VCaP (cell line): Measurements from ENCODE around the gene INSC.
A peak's percentile ranks its signal among the peaks of the same experiment; 100 is the strongest.

Experiments
- H3K27ac ChIP-seq: fragments of 450-650 bp; 2 replicates; pipeline ENCODE4 v1.5.1; 2017
- TF ChIP-seq, protein P1 (sequence below): fragments of 450-650 bp; conservative IDR thresholded peaks from 2 replicates; pipeline ENCODE4 v1.5.1; 2017; ENCODE audit warnings: mild to moderate bottlenecking, moderate library complexity

The INSC gene

DNA sequence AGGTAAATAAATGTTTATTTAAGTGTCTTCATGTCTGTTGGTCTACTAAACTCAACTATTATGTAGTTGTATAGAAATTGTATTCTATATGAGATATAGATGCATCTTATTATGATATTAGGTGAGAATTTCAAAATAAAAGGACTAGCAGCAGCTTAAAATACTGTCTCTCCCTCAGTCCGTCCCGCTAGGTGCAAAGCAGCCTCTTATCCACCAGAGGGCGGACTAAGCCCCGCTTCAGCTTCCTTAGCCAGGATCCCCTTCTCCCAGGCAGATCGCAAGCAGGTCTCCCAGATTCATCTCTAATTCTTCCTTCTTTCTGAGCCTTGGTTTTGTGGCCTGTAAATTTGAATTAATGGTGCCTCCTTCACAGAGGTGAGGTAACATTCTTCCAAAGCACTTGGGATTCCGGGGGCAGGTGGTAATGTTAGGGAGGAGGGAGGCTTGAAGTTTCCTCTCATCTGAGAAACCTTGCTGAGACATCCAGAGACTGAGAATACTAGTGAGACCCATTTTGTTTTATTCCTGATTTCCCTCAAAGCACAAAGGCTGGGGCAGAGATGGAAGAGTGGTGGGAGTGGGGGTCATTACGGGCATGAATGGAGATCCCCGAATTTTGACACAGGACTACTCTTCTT is 13.5 kb upstream of the INSC start:
- TF ChIP-seq, protein P1, sequence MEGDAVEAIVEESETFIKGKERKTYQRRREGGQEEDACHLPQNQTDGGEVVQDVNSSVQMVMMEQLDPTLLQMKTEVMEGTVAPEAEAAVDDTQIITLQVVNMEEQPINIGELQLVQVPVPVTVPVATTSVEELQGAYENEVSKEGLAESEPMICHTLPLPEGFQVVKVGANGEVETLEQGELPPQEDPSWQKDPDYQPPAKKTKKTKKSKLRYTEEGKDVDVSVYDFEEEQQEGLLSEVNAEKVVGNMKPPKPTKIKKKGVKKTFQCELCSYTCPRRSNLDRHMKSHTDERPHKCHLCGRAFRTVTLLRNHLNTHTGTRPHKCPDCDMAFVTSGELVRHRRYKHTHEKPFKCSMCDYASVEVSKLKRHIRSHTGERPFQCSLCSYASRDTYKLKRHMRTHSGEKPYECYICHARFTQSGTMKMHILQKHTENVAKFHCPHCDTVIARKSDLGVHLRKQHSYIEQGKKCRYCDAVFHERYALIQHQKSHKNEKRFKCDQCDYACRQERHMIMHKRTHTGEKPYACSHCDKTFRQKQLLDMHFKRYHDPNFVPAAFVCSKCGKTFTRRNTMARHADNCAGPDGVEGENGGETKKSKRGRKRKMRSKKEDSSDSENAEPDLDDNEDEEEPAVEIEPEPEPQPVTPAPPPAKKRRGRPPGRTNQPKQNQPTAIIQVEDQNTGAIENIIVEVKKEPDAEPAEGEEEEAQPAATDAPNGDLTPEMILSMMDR = peak; percentile 95
- H3K27ac ChIP-seq = no peak overlapping the region

DNA sequence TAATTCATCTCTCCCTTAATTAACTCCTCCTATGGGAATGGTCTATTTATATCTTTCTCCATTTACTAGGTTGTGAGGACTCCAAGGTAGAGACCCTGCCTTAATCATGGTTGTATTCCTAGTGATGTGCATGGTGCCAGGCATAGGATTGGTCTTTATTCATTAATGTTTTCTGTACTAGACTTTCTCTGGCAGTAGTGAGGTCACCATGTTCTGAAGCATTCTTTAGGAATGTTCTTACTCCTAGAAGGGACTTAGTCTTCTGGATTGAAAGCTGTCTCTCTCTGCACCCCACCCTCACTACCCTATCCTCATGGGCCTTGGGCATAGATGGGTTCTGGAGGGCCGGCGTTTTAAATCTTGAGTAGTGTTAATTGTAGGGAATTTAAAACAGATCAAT is 10.6 kb upstream of the INSC start:
- H3K27ac ChIP-seq = no peak overlapping the region
- TF ChIP-seq, protein P1 = no peak

DNA sequence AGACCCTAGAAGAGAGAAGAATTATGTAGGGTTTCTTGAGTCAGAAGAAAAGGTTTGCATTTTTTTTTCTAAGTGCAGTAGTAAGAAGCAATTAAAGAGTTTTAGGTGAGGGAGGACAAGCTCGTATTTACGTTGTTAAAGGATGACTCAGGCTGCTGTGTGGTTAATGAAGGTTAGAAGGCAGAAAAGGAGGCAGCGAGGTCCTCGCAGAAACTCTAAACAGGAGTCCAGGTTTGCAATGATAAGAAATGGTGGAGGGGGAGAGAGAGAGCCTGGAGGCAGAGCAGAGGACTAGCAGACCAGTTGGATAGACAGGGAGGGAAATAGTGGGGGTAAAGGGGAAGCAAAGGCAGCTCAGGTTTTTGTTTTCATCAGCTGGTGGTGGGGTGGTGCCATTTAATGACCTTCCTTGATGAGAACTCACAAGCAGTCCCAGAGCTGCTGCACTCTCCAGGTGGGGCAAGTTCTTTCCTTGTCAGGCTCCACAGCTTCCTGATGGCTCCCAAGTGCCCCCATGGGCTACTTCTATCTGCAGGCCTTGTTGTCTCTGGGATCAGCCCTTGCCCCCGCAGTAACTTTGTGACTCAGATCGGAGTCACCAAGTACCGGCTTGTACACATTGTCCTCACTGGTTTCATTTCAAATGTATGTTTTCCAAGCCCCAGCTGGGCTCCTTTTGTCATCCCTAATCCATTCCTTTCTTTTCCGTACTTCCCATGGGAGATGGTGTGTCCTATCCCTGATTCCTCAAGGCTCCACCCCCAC is 8.3 kb upstream of the INSC start:
- TF ChIP-seq, protein P1 = no peak
- no peak overlapping the region for H3K27ac ChIP-seq

DNA sequence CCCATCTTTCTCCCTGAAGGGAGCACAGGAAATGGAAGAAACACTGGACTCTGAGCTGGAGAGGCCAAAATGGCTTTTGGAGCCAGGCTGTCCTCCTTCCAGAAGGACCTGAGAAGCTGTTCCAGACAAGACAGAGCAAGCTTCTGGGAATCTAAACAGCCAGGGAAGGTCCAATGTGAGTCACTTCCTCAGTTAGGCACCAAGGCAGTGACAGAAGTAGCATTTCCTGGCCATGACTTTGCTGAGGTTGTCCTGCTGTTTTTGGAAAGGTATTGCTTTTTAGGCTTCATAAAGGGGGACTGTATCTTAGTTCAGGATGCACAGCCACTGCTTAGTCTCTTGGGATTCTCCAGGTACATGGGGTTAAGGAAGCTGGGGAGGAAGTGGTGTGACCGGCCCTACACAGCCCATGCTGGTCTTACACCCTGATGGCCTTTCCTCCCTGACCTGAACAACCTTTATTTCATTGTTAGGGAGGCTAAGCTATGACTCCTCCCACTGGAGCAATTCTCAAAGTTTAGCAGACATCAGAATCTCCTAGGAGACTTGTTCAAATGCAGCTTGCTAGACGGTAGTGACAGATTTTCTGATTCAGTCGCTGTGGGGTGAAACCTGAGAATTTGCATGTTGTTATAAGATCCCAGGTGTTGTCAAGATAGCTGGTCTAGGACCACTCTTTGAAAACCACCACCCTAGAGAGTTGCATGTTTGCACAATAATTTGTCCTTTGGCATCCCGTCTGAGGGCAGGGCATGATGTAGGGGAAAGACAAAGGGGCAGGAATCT is 6.8 kb upstream of the INSC start:
- TF ChIP-seq, protein P1 = no peak
- no peak overlapping the region for H3K27ac ChIP-seq

DNA sequence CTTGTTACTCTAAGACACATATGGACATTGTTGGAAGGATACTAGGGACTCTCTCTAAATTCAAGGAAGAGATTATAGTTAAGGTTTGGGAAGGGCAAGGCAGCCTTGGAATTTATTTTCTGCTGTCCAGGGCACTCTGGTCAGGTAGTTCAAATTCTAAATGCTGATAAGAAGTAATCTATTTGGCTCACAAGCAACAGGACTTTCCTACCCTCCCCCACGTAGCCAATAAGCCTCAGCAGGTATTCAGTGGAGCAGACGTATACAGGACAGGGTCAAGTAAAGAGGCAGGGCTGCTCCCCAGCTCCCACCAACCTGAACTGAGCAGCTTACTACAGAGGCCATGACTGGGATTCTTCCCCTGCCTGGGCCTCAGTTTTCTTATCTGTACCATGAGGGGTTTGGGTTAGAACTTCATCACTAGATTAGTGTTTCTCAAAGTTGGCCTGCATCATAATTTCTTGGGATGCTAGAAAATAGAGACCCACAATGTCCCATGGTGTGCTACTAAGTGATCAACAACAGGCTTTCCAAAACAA is 6.1 kb upstream of the INSC start:
- H3K27ac ChIP-seq = no peak overlapping the region

DNA sequence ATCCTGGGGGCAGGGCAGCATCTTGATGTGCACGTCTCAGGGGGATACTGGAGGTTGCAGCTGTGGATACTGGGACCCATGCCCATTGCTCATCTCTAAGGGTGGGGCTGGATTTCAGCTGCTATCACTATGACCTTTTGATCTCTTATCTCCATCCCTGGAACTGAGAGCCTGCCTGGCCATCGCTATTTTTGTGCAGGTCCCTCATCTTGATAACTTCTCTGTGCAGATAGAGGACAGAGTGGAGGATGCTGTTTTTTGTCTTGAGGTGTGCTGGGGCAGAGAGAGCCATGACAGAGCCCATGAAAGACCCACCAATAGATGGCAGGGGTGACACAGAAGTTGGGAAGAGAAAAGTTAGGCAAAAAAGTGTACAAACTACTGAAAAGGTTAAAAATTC is 5.1 kb upstream of the INSC start:
- no peak overlapping the region for H3K27ac ChIP-seq
- TF ChIP-seq, protein P1 = no peak

More for the DNA sequence above, 6.1 kb upstream of the INSC start:
- TF ChIP-seq, protein P1 = no peak

DNA sequence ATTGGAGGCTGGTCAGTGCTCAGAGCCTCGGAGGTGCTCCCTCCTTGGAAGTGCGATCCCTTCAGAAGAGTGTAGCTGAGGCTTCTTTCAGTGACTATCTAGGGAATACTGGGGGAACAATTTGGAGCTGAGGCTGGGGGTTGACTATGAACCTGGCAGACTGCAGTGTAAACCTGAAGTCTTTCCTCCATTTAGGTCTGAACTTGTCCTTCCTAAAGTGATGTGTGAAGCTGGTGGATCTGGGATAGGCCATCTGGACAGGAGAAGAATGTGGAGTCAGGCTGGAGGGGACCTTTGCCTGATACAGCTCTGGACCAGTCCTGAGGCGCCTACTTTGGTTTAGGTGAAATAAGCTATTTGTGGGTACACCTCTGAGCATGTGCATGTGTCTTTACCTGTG is 3.5 kb upstream of the INSC start:
- no peak overlapping the region for H3K27ac ChIP-seq
- TF ChIP-seq, protein P1 = no peak
